MCF 10A (cell line): ENCODE measurements around the gene SSBP2. TPM values are rescaled to one million over a fixed set of nuclear protein-coding genes. Genes with fewer than 3 reads are reported as not detected.

ENCODE experiments used
- BruUV-seq: library from RNA; stranded (reverse); fragments of 400-500 nt; replicated peaks from 2 replicates; lab custom pipeline; 2021; lab: Mats Ljungman, UMichigan
- CTCF ChIA-PET: fragments of 300-600 bp; sonication (Branson Sonifier 250); formaldehyde crosslinking; extraction: SDS; loops from one replicate; lab custom pipeline; 2021; ENCODE audit warnings: antibody characterized with exemption, inconsistent platforms; lab: Yijun Ruan, JAX
- POLR2A ChIA-PET: fragments of 300-600, 350-650 bp; sonication (Branson Sonifier 250); formaldehyde crosslinking; extraction: SDS; loops from one replicate; lab custom pipeline; 2020; ENCODE audit warnings: antibody characterized with exemption, inconsistent platforms; lab: Yijun Ruan, JAX
- DNase-seq: peaks from one replicate; pipeline ENCODE4 v3.0.0-alpha.2; 2018; ENCODE audit not compliant: unreplicated experiment
- H3K27ac Mint-ChIP-seq: one replicate; pipeline ENCODE4 v1.8.0; 2022; ENCODE audit warnings: mild to moderate bottlenecking, low read depth, mixed read lengths; ENCODE audit not compliant: unreplicated experiment
- H3K27me3 Mint-ChIP-seq: one replicate; pipeline ENCODE4 v1.8.0; 2022; ENCODE audit warnings: mixed read lengths; ENCODE audit not compliant: insufficient read depth, unreplicated experiment
- H3K36me3 Mint-ChIP-seq: one replicate; pipeline ENCODE4 v1.8.0; 2022; ENCODE audit warnings: mild to moderate bottlenecking, moderate library complexity, mixed read lengths; ENCODE audit not compliant: insufficient read depth, unreplicated experiment
- H3K4me1 Mint-ChIP-seq: one replicate; pipeline ENCODE4 v1.8.0; 2022; ENCODE audit warnings: mixed read lengths; ENCODE audit not compliant: insufficient read depth, unreplicated experiment
- H3K4me3 Mint-ChIP-seq: one replicate; pipeline ENCODE4 v1.8.0; 2022; ENCODE audit warnings: mild to moderate bottlenecking, moderate library complexity, mixed read lengths; ENCODE audit not compliant: unreplicated experiment
- H3K9me3 Mint-ChIP-seq: one replicate; pipeline ENCODE4 v1.8.0; 2022; ENCODE audit warnings: mixed read lengths; ENCODE audit not compliant: unreplicated experiment
- CTCF ChIP-seq: fragments of 200-600 bp; IDR thresholded peaks from one replicate; pipeline ENCODE4 v1.8.0; 2022; ENCODE audit warnings: antibody characterized with exemption, mild to moderate bottlenecking; ENCODE audit not compliant: unreplicated experiment
- intact Hi-C: fragments of 100-400 bp; cut with micrococcal nuclease; formaldehyde crosslinking; loops from 2 replicates; pipeline ENCODE4 v1.14.1; 2022
- total RNA-seq: library from RNA; stranded (reverse); gene quantifications from 2 replicates; pipeline ENCODE4 v1.2.3, GENCODE V29; 2022

Gene SSBP2
- total RNA-seq, 1 experiment from 2014 or later = 52.7 TPM

GRCh38 chr5:81761970-81762369, 11.1 kb upstream of the SSBP2 start:
- CTCF ChIA-PET = interaction anchor here (0.8 kb wide), 2 partner anchors 14 to 295 kb away, joined by 3 read pairs; no protein-coding TSS in a partner anchor
- peaks cover 7% of the 10 kb centered on the region for H3K9me3 Mint-ChIP-seq
- intact Hi-C loops = no loop called here

GRCh38 chr5:81761270-81761669, 10.4 kb upstream of the SSBP2 start:
- intact Hi-C loops = no loop called here
- H3K4me1 Mint-ChIP-seq = peaks cover 17% of the 10 kb centered on the region
- ChIA-PET CTCF (interaction anchor here (0.6 to 0.8 kb wide), 4 partner anchors 15 to 1773 kb away, joined by 3 read pairs; no protein-coding TSS in a partner anchor), POLR2A (interaction anchor here (1.1 kb wide), 1 partner anchor 10 kb away, joined by 4 read pairs; the partner anchor contains the start of gene SSBP2)
- no peaks in the 10 kb centered on the region for H3K36me3 Mint-ChIP-seq
- DNase-seq = no peak
- no peak for TF ChIP-seq CTCF
- no peak overlapping the region for H3K27ac Mint-ChIP-seq
- no peak overlapping the region for H3K4me3 Mint-ChIP-seq
- peaks cover 7% of the 10 kb centered on the region for H3K9me3 Mint-ChIP-seq
- H3K27me3 Mint-ChIP-seq = no peaks in the 10 kb centered on the region
- no TSS peak for BruUV-seq

More at GRCh38 chr5:81761970-81762369, 11.1 kb upstream of the SSBP2 start:
- Mint-ChIP-seq H3K36me3 (no peaks in the 10 kb centered on the region), H3K4me1 (peaks cover 14% of the 10 kb centered on the region), H3K27ac (no peak overlapping the region), H3K27me3 (no peaks in the 10 kb centered on the region), H3K4me3 (no peak overlapping the region)
- DNase-seq = no peak
- no TSS peak for BruUV-seq
- POLR2A ChIA-PET = interaction anchor here (0.7 to 1.2 kb wide), 5 partner anchors 9 to 25 kb away, joined by 3 to 5 read pairs (median 3); partner anchors contain the start of gene SSBP2
- TF ChIP-seq CTCF = no peak

- H3K9me3 Mint-ChIP-seq = peaks cover 7% of the 10 kb centered on the region
- CTCF ChIA-PET = interaction anchor here (0.6 to 0.7 kb wide), 3 partner anchors 164 to 1773 kb away, joined by 3 read pairs; no protein-coding TSS in a partner anchor
Measured at GRCh38 chr5:81760521-81760920, 9.6 kb upstream of the SSBP2 start.

GRCh38 chr5:81759632-81760005, 8.7 kb upstream of the SSBP2 start:
- H3K4me1 Mint-ChIP-seq = peaks cover 32% of the 10 kb centered on the region
- no peaks in the 10 kb centered on the region for H3K36me3 Mint-ChIP-seq
- no peak overlapping the region for H3K4me3 Mint-ChIP-seq
- TF ChIP-seq CTCF = no peak
- POLR2A ChIA-PET = interaction anchor here (1.1 to 2.8 kb wide), 2 partner anchors 17 to 20 kb away, joined by 3 to 10 read pairs; no protein-coding TSS in a partner anchor
- CTCF ChIA-PET = interaction anchor here (1.1 kb wide), 1 partner anchor 16 kb away, joined by 4 read pairs; no protein-coding TSS in a partner anchor
- H3K9me3 Mint-ChIP-seq = peaks cover 7% of the 10 kb centered on the region
- no peaks in the 10 kb centered on the region for H3K27me3 Mint-ChIP-seq
- BruUV-seq = no TSS peak
- intact Hi-C loops = no loop called here
- DNase-seq = no peak
- H3K27ac Mint-ChIP-seq = no peak overlapping the region

More at GRCh38 chr5:81760521-81760920, 9.6 kb upstream of the SSBP2 start:
- POLR2A ChIA-PET = no interaction called here
- TF ChIP-seq CTCF = no peak
- intact Hi-C loops = no loop called here
- H3K4me3 Mint-ChIP-seq = no peak overlapping the region
- H3K27me3 Mint-ChIP-seq = no peaks in the 10 kb centered on the region
- no TSS peak for BruUV-seq
- peaks cover 24% of the 10 kb centered on the region for H3K4me1 Mint-ChIP-seq
- no peaks in the 10 kb centered on the region for H3K36me3 Mint-ChIP-seq
- no peak overlapping the region for H3K27ac Mint-ChIP-seq
- no peak for DNase-seq
